ENCODE measurements around the gene FOXC1.

FOXC1 gene

DNA sequence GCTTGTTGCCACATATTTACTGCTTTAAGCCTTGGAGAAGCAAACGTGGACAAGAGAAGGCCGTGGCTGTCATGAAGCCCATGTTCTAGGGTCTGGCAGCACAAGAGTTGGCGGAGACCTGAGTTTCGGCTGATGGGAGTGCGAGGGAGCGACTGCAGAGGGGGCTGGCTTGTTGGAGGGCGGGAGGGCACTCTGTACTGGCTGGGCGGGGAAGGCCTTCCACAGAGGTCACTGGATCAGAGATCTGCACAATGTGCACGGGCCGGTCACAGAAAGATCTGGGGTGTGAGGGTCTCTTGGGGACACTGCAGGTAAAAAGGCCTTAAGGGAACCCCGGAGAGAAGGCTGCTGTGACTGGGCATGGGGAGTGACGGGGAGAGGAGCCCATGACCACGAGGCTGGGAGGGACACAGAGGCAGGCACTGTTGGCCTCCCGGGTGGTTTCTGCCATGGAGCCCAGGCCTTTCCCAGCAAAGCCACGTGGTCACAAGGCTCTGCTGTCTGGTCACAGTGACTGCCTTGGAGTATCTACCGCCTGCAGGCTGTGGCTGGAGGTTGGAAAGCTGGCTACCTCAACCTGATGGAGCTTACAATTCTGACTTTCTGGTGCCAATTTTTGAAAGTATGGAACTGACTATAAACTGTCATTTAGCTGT is 23.8 kb downstream of the FOXC1 start:
- H3K4me3 ChIP-seq (ENCODE audit: low read depth, low read length): no peak overlapping the region
- DNase-seq (ENCODE audit: low read depth): no peak

DNA sequence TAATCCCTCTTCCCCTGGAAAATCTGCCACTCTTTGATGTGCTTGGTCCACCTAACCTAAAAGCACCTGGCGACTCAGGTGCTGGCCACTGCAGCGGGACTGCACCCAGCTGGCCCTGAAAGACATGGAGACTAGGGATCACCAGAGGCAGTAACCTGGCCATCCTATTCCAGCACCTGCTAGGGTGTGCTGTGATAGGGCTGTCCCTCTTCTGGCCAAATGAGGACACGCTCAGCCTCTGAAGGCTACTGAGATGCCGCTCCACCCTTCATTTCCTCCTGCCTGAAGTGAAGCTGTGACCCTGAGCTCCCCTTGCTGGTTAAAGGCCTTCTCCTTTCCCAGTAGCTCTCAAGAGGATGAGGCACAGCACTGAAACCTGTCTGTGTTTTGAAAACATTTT is 24.4 kb downstream of the FOXC1 start:
- no peak overlapping the region for H3K4me3 ChIP-seq (ENCODE audit: low read depth, low read length)

GRCh38 chr6:1635305-1636010 is 25.7 kb downstream of the FOXC1 start:
- H3K4me3 ChIP-seq (ENCODE audit: low read depth, low read length): no peak overlapping the region
- DNase-seq (ENCODE audit: low read depth): no peak

More for the DNA sequence above, 24.4 kb downstream of the FOXC1 start:
- no peak for DNase-seq (ENCODE audit: low read depth)

DNA sequence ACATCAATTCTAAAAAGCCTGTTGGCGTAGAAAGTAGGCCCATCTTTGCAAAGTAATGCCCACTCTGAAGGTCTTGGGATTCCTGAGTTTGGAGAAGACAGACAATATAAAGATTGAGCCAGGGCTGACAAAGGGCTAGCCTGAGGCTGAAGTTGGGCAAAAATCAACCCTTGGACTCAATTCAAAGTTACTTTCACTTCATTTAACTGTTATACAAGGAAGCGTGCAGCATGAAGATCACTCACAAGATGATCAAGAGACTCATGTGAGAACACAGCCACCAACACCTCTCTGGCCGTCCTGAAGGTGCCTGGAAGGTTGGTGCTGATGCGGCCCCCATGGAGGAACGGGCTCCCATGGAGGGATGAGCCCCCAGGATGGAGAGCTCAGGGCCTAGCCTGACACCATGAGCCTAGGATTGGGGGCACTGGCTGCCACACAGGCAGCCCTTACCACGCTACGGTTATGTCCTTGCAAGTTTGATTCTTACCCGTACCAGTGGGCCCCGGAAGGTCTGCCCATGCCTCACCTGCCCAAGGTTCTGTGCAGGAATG is 26.6 kb downstream of the FOXC1 start:
- H3K4me3 ChIP-seq (ENCODE audit: low read depth, low read length): no peak overlapping the region
- no peak for DNase-seq (ENCODE audit: low read depth)

DNA sequence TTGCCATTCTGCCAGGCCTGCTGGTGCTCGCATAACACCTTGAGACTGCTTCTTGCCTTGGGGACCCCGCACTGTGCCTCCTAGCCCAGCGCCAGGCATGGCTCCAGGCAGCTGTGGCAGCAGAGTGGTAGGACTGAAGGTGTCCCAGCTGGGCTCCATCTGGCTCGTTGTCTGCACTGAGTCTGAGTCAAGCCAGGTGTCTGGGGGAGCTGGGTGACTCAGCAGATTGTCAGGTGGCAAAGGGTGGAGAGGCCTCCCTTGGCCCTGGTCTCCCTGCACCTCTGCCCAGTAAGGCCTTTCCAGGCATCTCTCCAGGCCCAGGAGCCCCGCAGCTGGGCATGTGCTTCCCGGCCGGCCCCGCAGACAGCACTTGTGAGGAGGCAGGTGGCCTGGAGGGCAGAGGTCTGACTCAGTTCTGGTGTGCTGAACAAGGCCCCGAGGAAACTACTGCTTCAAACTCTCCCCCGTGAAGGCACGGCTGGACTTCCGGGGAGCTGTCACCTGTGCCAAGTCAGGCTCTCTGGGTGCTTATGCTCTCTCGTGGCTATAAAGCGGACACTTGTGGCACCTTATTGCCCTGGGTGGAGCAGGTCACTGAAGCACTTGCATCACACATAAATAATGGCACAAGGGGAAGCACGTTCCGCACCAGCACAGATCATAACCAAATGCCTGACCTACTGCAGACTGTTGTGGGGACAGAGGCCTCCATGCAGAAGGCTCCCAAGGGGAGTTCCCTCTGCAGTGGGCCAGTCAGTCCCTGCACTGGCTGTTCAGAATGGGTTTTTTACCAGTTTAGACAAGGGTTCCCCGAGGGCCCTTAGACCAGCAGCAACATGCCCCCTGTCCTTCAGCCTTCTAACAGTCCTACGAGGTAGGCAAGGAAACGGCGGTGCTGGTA is 27.5 kb downstream of the FOXC1 start:
- no peak overlapping the region for H3K4me3 ChIP-seq (ENCODE audit: low read depth, low read length)
- no peak for DNase-seq (ENCODE audit: low read depth)

DNA sequence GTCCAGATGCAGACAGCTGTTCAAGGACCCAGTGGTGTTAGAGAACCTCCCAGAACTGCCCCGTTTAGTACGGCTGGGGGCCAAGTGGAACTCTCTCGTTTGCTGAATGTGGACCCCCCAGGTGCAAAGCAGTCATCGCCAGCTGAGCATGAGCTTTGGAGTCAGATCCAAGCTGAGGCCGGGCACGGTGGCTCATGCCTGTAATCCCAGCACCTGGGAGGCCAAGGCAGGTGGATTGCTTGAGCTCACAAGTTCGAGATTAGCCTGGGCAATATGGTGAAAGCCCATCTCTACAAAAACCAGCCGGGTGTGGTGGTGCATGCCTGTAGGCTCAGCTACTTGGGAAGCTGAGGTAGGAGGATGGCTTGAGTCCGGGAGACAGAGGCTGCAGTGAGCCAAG is 29.7 kb downstream of the FOXC1 start:
- no peak overlapping the region for H3K4me3 ChIP-seq (ENCODE audit: low read depth, low read length)
- DNase-seq (ENCODE audit: low read depth): no peak

DNA sequence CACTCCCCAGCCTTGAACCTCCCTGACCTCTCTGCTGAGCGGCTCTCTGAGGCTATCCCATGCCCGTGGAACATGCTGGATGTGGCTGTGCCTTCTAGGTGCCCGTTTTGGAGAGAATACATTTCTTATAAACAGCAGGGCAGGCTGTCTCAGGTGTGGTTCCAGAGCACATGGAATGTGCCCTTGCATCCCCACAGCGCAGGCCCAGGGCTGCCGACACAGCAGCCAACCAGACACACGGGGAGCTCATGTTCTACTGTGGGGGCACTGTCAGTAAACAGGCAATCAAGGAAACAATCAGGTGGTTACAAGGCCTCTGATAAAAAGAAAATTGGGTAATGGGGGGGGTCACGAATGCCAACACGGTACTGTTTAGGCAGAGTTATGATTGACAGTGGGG is 30.8 kb downstream of the FOXC1 start:
- no peak for DNase-seq (ENCODE audit: low read depth)
- no peak overlapping the region for H3K4me3 ChIP-seq (ENCODE audit: low read depth, low read length)

GRCh38 chr6:1641343-1641885 is 31.7 kb downstream of the FOXC1 start:
- H3K4me3 ChIP-seq (ENCODE audit: low read depth, low read length): no peak overlapping the region

GRCh38 chr6:1643111-1643510 is 33.4 kb downstream of the FOXC1 start:
- no peak overlapping the region for H3K4me3 ChIP-seq (ENCODE audit: low read depth, low read length)
- DNase-seq (ENCODE audit: low read depth): no peak

More at GRCh38 chr6:1641343-1641885, 31.7 kb downstream of the FOXC1 start:
- no peak for DNase-seq (ENCODE audit: low read depth)

- DNase-seq (ENCODE audit: low read depth): no peak
- H3K4me3 ChIP-seq (ENCODE audit: low read depth, low read length): no peak overlapping the region
Measured at GRCh38 chr6:1643830-1644445, 34.2 kb downstream of the FOXC1 start.

DNA sequence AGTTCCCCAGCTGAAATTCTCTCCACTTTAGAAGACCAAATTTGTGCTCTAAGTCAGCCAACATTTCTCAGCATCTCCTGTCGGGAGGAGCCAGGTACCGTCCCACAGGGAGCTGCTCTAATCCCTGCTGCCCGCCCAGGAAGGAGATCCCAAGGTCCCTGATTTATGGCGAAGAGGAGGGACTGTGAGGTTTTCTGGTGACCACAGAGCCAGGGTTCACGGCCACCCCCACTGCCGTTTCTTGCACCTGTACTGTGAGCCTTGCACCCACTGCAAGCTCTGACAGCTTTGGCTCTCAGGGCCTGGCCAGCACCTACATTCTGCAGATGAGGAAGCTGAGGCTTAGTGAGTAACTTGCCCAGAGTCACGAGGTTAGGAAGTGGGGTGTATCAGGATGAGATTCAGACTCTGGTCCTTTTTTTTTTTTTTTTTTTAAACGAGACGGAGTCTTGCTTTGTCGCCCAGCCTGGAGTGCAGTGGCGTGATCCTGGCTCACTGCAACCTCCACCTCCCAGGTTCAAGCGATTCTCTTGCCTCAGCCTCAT is 34.9 kb downstream of the FOXC1 start:
- H3K4me3 ChIP-seq (ENCODE audit: low read depth, low read length): no peak overlapping the region
- DNase-seq (ENCODE audit: low read depth): no peak

DNA sequence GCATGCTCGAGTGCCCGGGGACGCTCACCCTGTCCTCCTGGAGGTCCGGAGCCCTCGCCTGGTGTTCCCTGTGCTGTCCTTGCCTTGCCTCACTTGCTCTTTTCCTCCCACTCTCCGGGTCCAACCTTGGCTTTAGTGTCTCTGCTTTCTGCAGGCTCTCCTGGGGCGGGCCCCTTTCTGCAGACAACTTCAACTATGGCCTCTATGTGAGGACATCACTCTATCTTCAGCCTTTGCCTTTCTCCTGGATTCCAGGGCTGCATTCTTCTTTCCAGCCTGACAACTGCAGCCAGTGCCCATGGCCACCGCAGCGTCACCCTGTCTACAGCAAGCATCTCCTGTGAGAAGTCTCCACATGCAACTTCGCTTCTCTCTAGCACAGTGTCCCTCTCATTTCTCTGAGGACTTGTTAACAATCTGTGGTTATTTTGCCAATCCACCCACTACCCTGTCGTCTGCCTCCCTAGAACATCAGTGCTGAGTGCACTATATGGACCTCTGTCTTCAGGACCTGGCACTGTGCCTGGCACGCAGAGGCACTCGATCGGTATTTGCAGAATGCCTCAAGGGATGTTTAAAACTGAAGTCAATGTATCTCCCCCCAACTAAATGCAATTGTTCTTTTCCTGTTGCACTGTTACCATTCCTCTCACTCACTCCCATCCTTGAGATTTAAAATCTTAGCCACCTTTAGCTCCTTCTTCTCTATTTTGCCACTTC is 35.9 kb downstream of the FOXC1 start:
- H3K4me3 ChIP-seq (ENCODE audit: low read depth, low read length): no peak overlapping the region
- DNase-seq (ENCODE audit: low read depth): no peak

DNA sequence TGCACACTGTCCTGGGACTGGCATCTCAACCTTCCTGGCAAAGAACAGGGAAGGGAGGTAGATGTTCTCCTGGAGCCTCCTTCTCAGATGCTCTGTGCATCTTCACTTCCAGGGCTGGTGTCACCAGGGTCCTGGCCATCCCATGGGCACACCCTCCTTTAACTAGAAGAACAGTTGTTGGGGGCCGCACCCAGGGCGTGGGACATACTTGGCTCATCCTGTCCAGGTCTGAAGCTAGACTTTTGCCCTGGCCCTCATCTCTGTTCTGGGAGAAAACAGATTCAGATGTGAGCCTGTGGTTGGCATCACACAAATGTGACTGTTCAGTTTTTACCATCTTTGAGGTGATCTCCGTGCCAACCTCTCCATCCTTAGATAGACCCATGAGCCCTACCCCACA is 41.6 kb downstream of the FOXC1 start:
- no peak for DNase-seq (ENCODE audit: low read depth)
- H3K4me3 ChIP-seq (ENCODE audit: low read depth, low read length): no peak overlapping the region

DNA sequence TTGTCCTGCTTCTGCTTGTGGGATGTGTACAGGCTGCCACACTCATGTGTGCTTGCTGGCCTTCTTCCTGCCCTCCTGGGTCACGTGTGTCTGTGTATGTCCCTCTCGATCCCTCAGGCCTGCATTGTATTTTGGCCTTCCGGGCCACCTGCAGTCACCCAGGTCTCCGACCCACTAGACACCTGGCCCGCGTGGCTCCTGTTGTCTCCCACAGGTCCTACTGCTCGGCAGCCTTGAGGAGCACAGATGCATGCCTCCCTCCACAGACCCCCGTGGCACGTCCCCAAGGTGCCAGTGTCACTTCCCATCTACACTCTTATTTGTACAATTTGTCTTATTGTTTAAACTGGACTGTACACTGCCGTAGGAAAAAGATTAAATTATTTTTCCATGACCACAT is 43.1 kb downstream of the FOXC1 start:
- no peak for DNase-seq (ENCODE audit: low read depth)
- no peak overlapping the region for H3K4me3 ChIP-seq (ENCODE audit: low read depth, low read length)

DNA sequence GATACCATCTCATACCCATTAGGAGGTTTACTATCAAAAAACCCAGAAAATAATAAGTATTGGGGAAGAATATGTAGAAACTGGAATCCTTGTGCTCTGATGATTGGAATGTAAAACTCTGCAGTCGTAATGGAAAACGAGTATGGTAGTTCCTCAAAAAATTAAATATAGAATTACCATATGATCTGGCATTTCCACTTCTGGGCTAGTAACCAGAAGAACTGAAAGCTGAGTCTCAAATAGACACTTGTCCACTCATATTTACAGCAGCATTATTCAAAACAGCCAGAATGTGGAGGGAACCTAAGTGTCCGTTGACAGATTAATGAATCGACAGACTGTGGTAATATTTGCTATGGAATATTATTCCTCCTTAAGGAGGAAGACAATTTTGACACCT is 44.3 kb downstream of the FOXC1 start:
- H3K4me3 ChIP-seq (ENCODE audit: low read depth, low read length): no peak overlapping the region
- DNase-seq (ENCODE audit: low read depth): no peak

DNA sequence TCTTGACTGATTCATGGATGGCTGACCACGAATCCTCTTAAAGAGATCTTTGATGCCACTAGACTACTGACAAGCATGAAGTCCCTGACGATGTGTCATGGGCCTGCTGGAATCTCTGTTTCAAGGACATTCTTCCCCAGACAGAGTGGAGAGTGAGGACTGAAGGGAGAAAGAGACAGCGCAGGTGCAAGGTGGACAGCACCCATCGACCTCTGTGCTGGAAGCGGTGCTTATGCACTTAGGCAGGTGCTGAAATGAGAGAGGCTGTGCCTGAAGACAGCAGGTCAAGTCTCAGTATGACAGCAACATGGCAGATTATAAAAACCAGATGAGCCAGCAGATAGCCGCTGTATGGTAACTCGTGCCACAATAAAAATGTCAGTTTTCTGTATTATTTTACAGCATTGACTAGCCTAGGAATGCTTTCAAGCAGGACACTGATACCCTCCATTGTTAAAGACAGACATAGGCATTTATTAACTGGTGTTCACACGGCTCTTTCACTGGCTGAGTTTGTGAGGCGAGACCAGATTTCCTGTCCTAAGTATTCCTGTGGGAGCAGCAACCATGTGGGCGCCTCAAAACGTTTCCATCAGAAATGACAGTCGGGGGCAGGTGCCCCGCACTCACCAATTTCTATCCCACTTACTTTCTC is 47.5 kb downstream of the FOXC1 start:
- no peak for DNase-seq (ENCODE audit: low read depth)
- H3K4me3 ChIP-seq (ENCODE audit: low read depth, low read length): no peak overlapping the region

DNA sequence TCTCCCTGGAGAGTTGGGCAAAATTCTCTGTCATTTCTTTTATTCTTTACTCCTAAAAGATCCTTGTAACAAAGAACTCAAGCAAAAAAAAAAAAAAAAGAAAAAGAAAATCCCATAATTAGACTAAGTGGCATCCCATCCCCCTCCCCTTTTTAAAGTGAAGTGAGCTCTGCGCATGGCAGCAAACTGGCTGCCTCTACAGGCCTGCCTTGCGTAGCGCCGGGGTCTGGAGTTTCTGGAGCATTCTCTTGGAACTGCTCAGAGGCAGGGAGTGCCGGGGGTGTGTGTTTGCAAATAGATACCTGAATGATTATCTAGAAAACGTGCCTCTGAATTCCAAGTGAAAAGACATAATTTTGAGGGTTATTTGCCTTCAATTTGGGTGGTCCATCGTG is 48.1 kb downstream of the FOXC1 start:
- H3K4me3 ChIP-seq (ENCODE audit: low read depth, low read length): no peak overlapping the region

More for the DNA sequence above, 48.1 kb downstream of the FOXC1 start:
- DNase-seq (ENCODE audit: low read depth): no peak

Measured in skeletal muscle cell (primary cell).